IPS DF 4.7 (cell line): Measurements from ENCODE around the gene MKNK1.

Source experiments
- DNase-seq: peaks from one replicate; pipeline ENCODE4 v3.0.0-alpha.2; 2013; ENCODE audit warnings: low spot score; ENCODE audit errors: extremely low read depth

MKNK1 gene

GRCh38 chr1:46523496-46524353, 80.3 kb downstream of the MKNK1 start:
- no peak for DNase-seq

GRCh38 chr1:46522969-46523320, 81.1 kb downstream of the MKNK1 start:
- DNase-seq: no peak

GRCh38 chr1:46522184-46522968, 81.7 kb downstream of the MKNK1 start:
- no peak for DNase-seq

- no peak for DNase-seq
These were observed 82.7 kb downstream of the MKNK1 start for GRCh38 chr1:46521414-46521813.

- no peak for DNase-seq
These were observed 83.8 kb downstream of the MKNK1 start for GRCh38 chr1:46520063-46520911.

GRCh38 chr1:46519209-46519608, 84.9 kb downstream of the MKNK1 start:
- DNase-seq: no peak

GRCh38 chr1:46517932-46518498, 86.1 kb downstream of the MKNK1 start:
- no peak for DNase-seq

- DNase-seq: no peak
These were observed 87.0 kb downstream of the MKNK1 start for GRCh38 chr1:46517010-46517600.

GRCh38 chr1:46516200-46516950, 87.7 kb downstream of the MKNK1 start:
- DNase-seq: no peak

- DNase-seq: no peak
These were observed 88.5 kb downstream of the MKNK1 start for GRCh38 chr1:46515576-46515975.

- no peak for DNase-seq
These were observed 90.5 kb downstream of the MKNK1 start for GRCh38 chr1:46513536-46513935.

- DNase-seq: no peak
These were observed 91.3 kb downstream of the MKNK1 start for GRCh38 chr1:46512792-46513190.

- DNase-seq: no peak
These were observed 91.8 kb downstream of the MKNK1 start for GRCh38 chr1:46512135-46512791.

- DNase-seq: no peak
These were observed 93.1 kb downstream of the MKNK1 start for GRCh38 chr1:46510998-46511365.

- DNase-seq: no peak
These were observed 93.6 kb downstream of the MKNK1 start for GRCh38 chr1:46510341-46510997.

- no peak for DNase-seq
These were observed 95.3 kb downstream of the MKNK1 start for GRCh38 chr1:46508757-46509156.
